Glutamatergic neuron (in vitro differentiated cells): ENCODE measurements around the gene CAPRIN2. TPM values are rescaled to one million over a fixed set of nuclear protein-coding genes. Genes with fewer than 3 reads are reported as not detected.

Experiments used
- DNase-seq: peaks from one replicate; pipeline ENCODE4 v3.0.0; 2022
- H3K27ac Mint-ChIP-seq: one replicate; pipeline ENCODE4 v1.8.0; 2020; ENCODE audit warnings: mild to moderate bottlenecking, mixed read lengths, inconsistent platforms; ENCODE audit not compliant: unreplicated experiment
- H3K27me3 Mint-ChIP-seq: one replicate; pipeline ENCODE4 v1.8.0; 2020; ENCODE audit warnings: mild to moderate bottlenecking, moderate library complexity, mixed read lengths, inconsistent platforms; ENCODE audit not compliant: unreplicated experiment
- H3K36me3 Mint-ChIP-seq: one replicate; pipeline ENCODE4 v1.8.0; 2020; ENCODE audit warnings: mild to moderate bottlenecking, mixed read lengths, inconsistent platforms; ENCODE audit not compliant: unreplicated experiment
- H3K4me1 Mint-ChIP-seq: one replicate; pipeline ENCODE4 v1.8.0; 2020; ENCODE audit warnings: mild to moderate bottlenecking, low read depth, mixed read lengths, inconsistent platforms; ENCODE audit not compliant: unreplicated experiment
- H3K4me3 Mint-ChIP-seq: one replicate; pipeline ENCODE4 v1.8.0; 2020; ENCODE audit warnings: mild to moderate bottlenecking, mixed read lengths, inconsistent platforms; ENCODE audit not compliant: unreplicated experiment
- H3K9me3 Mint-ChIP-seq: one replicate; pipeline ENCODE4 v1.8.0; 2020; ENCODE audit warnings: mild to moderate bottlenecking, moderate library complexity, mixed read lengths, inconsistent platforms; ENCODE audit not compliant: unreplicated experiment
- total RNA-seq: library from RNA; stranded (reverse); fragmentation: NEBNext Ultra II Directional; extraction: Animal tissue kit (Norgen Biotek cat#: 25700); gene quantifications from one replicate; pipeline ENCODE4 v1.2.1, GENCODE V29; 2021; ENCODE audit not compliant: unreplicated experiment
- TF ChIP-seq, protein P1 (sequence below): fragments of 200-600 bp; sonication (generic); IDR thresholded peaks from one replicate; pipeline ENCODE4 v1.5.0; 2021; ENCODE audit not compliant: partially characterized antibody, unreplicated experiment

The CAPRIN2 gene
- total RNA-seq, 1 donor from 2014 or later = 36.5 TPM

- Mint-ChIP-seq H3K27me3 (peaks cover 2% of the 10 kb centered on the region), H3K36me3 (no peaks in the 10 kb centered on the region), H3K4me1 (no peaks in the 10 kb centered on the region), H3K9me3 (no peaks in the 10 kb centered on the region), H3K27ac (no peak overlapping the region), H3K4me3 (no peak overlapping the region)
- TF ChIP-seq, protein P1, sequence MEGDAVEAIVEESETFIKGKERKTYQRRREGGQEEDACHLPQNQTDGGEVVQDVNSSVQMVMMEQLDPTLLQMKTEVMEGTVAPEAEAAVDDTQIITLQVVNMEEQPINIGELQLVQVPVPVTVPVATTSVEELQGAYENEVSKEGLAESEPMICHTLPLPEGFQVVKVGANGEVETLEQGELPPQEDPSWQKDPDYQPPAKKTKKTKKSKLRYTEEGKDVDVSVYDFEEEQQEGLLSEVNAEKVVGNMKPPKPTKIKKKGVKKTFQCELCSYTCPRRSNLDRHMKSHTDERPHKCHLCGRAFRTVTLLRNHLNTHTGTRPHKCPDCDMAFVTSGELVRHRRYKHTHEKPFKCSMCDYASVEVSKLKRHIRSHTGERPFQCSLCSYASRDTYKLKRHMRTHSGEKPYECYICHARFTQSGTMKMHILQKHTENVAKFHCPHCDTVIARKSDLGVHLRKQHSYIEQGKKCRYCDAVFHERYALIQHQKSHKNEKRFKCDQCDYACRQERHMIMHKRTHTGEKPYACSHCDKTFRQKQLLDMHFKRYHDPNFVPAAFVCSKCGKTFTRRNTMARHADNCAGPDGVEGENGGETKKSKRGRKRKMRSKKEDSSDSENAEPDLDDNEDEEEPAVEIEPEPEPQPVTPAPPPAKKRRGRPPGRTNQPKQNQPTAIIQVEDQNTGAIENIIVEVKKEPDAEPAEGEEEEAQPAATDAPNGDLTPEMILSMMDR = no peak
- DNase-seq = no peak
Observed at GRCh38 chr12:30679241-30679640, 75.5 kb downstream of the CAPRIN2 start.

GRCh38 chr12:30678221-30678620 lies 76.5 kb downstream of the CAPRIN2 start:
- TF ChIP-seq, protein P1 = no peak
- no peaks in the 10 kb centered on the region for H3K4me1 Mint-ChIP-seq
- DNase-seq = no peak
- H3K36me3 Mint-ChIP-seq = no peaks in the 10 kb centered on the region
- H3K27me3 Mint-ChIP-seq = peaks cover 2% of the 10 kb centered on the region
- no peak overlapping the region for H3K4me3 Mint-ChIP-seq
- H3K27ac Mint-ChIP-seq = no peak overlapping the region
- H3K9me3 Mint-ChIP-seq = no peaks in the 10 kb centered on the region

GRCh38 chr12:30661210-30661609 lies 93.5 kb downstream of the CAPRIN2 start:
- DNase-seq = no peak
- Mint-ChIP-seq H3K4me1 (no peaks in the 10 kb centered on the region), H3K36me3 (no peaks in the 10 kb centered on the region), H3K9me3 (no peaks in the 10 kb centered on the region), H3K4me3 (no peak overlapping the region), H3K27me3 (no peaks in the 10 kb centered on the region), H3K27ac (no peak overlapping the region)
- TF ChIP-seq, protein P1 = no peak

Other genes with a start within 250 kb of the CAPRIN2 start
- 29.7 TPM for gene IPO8, start 59.1 kb downstream of the CAPRIN2 start, total RNA-seq
- 31.0 TPM for gene TSPAN11, start 171.8 kb upstream of the CAPRIN2 start, total RNA-seq